Measurements from ENCODE around the gene SLC25A18. TPM values are rescaled to one million over a fixed set of nuclear protein-coding genes. Genes with fewer than 3 reads are reported as not detected.

Gene SLC25A18
- 1.4 and 2.5 TPM in 2 replicates for total RNA-seq

GRCh38 chr22:17562906-17563870 is at the start of gene SLC25A18:
TSS of gene SLC25A18 (plus strand) at chr22:17563498. CDS start at chr22:17579945, 16,447 bp downstream.

DNA sequence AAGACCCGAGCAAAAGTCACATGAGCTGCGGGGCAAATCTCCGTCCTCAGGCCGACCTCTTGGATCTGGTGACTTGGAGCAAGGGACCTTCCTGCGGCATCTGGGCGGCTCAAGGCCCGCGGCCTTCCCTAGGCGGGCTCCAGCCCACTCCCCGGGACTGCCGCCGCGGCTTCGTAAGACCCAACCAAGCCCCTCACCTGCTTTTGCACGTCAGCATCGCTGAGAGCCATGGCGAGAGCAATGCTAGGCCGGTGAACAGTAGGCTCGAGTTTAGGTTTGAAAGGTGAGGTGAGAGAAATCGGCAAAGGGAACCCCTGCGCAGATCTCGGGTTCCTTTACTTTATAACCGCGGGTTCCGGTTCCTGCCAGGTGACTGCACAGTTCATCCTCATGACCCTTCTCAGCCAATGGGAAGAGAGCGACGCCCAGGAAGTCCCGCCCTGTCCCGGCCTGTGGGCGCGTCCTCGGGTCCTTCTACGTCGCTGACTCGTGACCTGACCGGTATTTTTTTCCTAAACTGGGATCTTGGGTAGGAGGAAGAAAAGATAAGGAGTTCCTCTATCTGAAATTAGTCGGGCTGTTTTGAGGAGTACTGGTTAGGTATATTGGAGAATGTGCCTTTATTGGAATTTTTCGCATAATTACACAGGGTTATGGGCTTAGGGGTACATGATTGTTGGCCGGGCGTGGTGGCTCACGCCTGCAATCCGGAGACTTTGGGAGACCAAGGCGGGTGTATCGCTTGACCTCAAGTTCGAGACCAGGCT is 65.3 kb downstream of the SLC25A18 start, which contains the start of gene ATP6V1E1:
Gene ATP6V1E1, minus strand, starts transcription at position 344 of the 767 bp plus-strand sequence. Its CDS starts 114 bp downstream, at position 230.

GRCh38 chr22:17638432-17639246 is 75.3 kb downstream of the SLC25A18 start, which contains the start of gene BCL2L13:
TSS of gene BCL2L13 (plus strand) at chr22:17638757. CDS start at chr22:17655712, 16,955 bp downstream.

Other genes starting within 250 kb of the SLC25A18 start
- gene CECR2, start 194.0 kb upstream of the SLC25A18 start, total RNA-seq = under 0.01 and 0.58 TPM in 2 replicates
- gene ATP6V1E1, start 65.3 kb downstream of the SLC25A18 start, total RNA-seq = 125 and 152 TPM in 2 replicates
- gene BCL2L13, start 75.3 kb downstream of the SLC25A18 start, total RNA-seq = 59.1 and 67.3 TPM in 2 replicates
- 30.3 and 34.0 TPM in 2 replicates for gene BID, start 211.0 kb downstream of the SLC25A18 start, total RNA-seq

All from myometrial cell (primary cell).